Naive thymus-derived CD4-positive, alpha-beta T cell (primary cell): ENCODE results near the gene GATM. TPM values are rescaled to one million over a fixed set of nuclear protein-coding genes. Genes with fewer than 3 reads are reported as not detected.

ENCODE experiments used
- polyA plus RNA-seq, 2 donors: library from polyadenylated mRNA; unstranded; fragments of 300-500 nt; fragmentation: Illumina TruSeq; gene quantifications; one replicate each; pipeline ENCODE4 v1.2.3, GENCODE V29; 2021
- total RNA-seq, 6 experiments: library from RNA in 5 of 6; stranded (reverse) in 5 of 6; gene quantifications; 1 replicate in 5 of 6; 2 replicates in 1 of 6; pipeline ENCODE4 v1.2.3 and lab custom pipeline; 2021 to 2026

GATM gene
- total and polyA plus RNA-seq, 7 experiments from 2014 or later, result 0.14 to 2.4 (median 1.1) TPM; not detected in 1

Other genes starting within 250 kb of the GATM start
- under 1 TPM in 2 of 5 experiments, not detected in 3; 0.49 to 0.51 TPM for gene DUOXA1, start 248.7 kb downstream of the GATM start, total RNA-seq
- under 1 TPM in 1 of 2 donors, not detected in 1; 0.22 TPM for gene DUOXA1, start 248.7 kb downstream of the GATM start, polyA plus RNA-seq
- gene DUOX1, start 248.6 kb downstream of the GATM start, total RNA-seq, result under 1 TPM in 2 of 5 experiments, not detected in 3; 0.05 to 0.34 TPM
- 1 to 10 TPM; 1.2 to 2.0 TPM for gene DUOX1, start 248.6 kb downstream of the GATM start, polyA plus RNA-seq
- gene SHF, start 190.6 kb downstream of the GATM start, total RNA-seq, result 1 to 10 TPM; 3.5 to 8.7 (median 6.2) TPM
- gene SHF, start 190.6 kb downstream of the GATM start, polyA plus RNA-seq, result 1 to 10 TPM; 2.5 to 3.0 TPM
- gene SLC28A2, start 126.3 kb downstream of the GATM start, total RNA-seq, result not detected
- gene SLC28A2, start 126.3 kb downstream of the GATM start, polyA plus RNA-seq, result not detected
- gene SLC30A4, start 144.2 kb upstream of the GATM start, total RNA-seq, result 1 to 10 TPM; 2.6 to 4.4 (median 3.0) TPM
- 1 to 10 TPM; 2.0 to 2.9 TPM for gene SLC30A4, start 144.2 kb upstream of the GATM start, polyA plus RNA-seq
- gene BLOC1S6, start 208.8 kb upstream of the GATM start, total RNA-seq, result 10 to 100 TPM; 34.4 to 63.9 (median 50.9) TPM
- 10 to 100 TPM; 49.4 to 51.8 TPM for gene BLOC1S6, start 208.8 kb upstream of the GATM start, polyA plus RNA-seq